Endothelial cell (in vitro differentiated cells): ENCODE measurements around the gene WFDC10A. TPM values are rescaled to one million over a fixed set of nuclear protein-coding genes. Genes with fewer than 3 reads are reported as not detected.
"Not testable (repeated sequence)": the region's sequence is repeated elsewhere in the genome, so short reads cannot be mapped to it uniquely, and the experiment has no call there.

Experiments used
- DNase-seq: peaks from one replicate; pipeline ENCODE4 v3.0.0; 2021; ENCODE audit warnings: low spot score
- H3K27ac Mint-ChIP-seq: one replicate; pipeline ENCODE4 v1.8.0; 2021; ENCODE audit warnings: mixed read lengths, inconsistent platforms; ENCODE audit not compliant: unreplicated experiment
- H3K27me3 Mint-ChIP-seq: one replicate; pipeline ENCODE4 v1.8.0; 2021; ENCODE audit warnings: mild to moderate bottlenecking, moderate library complexity, mixed read lengths, inconsistent platforms; ENCODE audit not compliant: unreplicated experiment
- H3K36me3 Mint-ChIP-seq: one replicate; pipeline ENCODE4 v1.8.0; 2021; ENCODE audit warnings: mild to moderate bottlenecking, low read depth, mixed read lengths, inconsistent platforms; ENCODE audit not compliant: unreplicated experiment
- H3K4me1 Mint-ChIP-seq: one replicate; pipeline ENCODE4 v1.8.0; 2021; ENCODE audit warnings: mild to moderate bottlenecking, mixed read lengths, inconsistent platforms; ENCODE audit not compliant: unreplicated experiment
- H3K4me3 Mint-ChIP-seq: one replicate; pipeline ENCODE4 v1.8.0; 2021; ENCODE audit warnings: mild to moderate bottlenecking, mixed read lengths, inconsistent platforms; ENCODE audit not compliant: unreplicated experiment
- H3K9me3 Mint-ChIP-seq: one replicate; pipeline ENCODE4 v1.8.0; 2021; ENCODE audit warnings: mixed read lengths, inconsistent platforms; ENCODE audit not compliant: unreplicated experiment
- CTCF ChIP-seq: fragments of 200-600 bp; sonication (generic); IDR thresholded peaks from one replicate; pipeline ENCODE4 v1.5.0; 2021; ENCODE audit warnings: antibody characterized with exemption; ENCODE audit not compliant: unreplicated experiment
- total RNA-seq: library from RNA; stranded (reverse); fragmentation: NEBNext Ultra II Directional; extraction: Animal tissue kit (Norgen Biotek cat#: 25700); gene quantifications from one replicate; pipeline ENCODE4 v1.2.1, GENCODE V29; 2021; ENCODE audit not compliant: unreplicated experiment

The WFDC10A gene
- total RNA-seq, 1 donor from 2014 or later: not detected

GRCh38 chr20:45630371-45630770, 832 bp downstream of the WFDC10A start:
- Mint-ChIP-seq H3K4me1 (no peaks in the 10 kb centered on the region), H3K9me3 (no peaks in the 10 kb centered on the region), H3K4me3 (no peak overlapping the region), H3K27ac (no peak overlapping the region), H3K36me3 (no peaks in the 10 kb centered on the region), H3K27me3 (no peaks in the 10 kb centered on the region)
- DNase-seq: no peak
- no peak for TF ChIP-seq CTCF

- H3K27me3 Mint-ChIP-seq: no peaks in the 10 kb centered on the region
- no peak within 1 kb of the TSS for H3K27ac Mint-ChIP-seq
- H3K9me3 Mint-ChIP-seq: no peaks in the 10 kb centered on the region
- H3K4me1 Mint-ChIP-seq: no peaks in the 10 kb centered on the region
- TF ChIP-seq CTCF: no peak
- H3K4me3 Mint-ChIP-seq: no peak within 1 kb of the TSS
- no peak for DNase-seq
- no peaks in the 10 kb centered on the region for H3K36me3 Mint-ChIP-seq
Observed at GRCh38 chr20:45631184-45631583, 1.6 kb downstream of the WFDC10A start, which contains the start of gene WFDC9. Gene WFDC9, minus strand, starts transcription at chr20:45631284. Its CDS starts 21,103 bp downstream, at chr20:45610181.

GRCh38 chr20:45636513-45636912, 7.0 kb downstream of the WFDC10A start:
- no peak overlapping the region for H3K27ac Mint-ChIP-seq
- DNase-seq: no peak
- H3K36me3 Mint-ChIP-seq: no peaks in the 10 kb centered on the region
- no peaks in the 10 kb centered on the region for H3K4me1 Mint-ChIP-seq
- no peaks in the 10 kb centered on the region for H3K9me3 Mint-ChIP-seq
- no peak overlapping the region for H3K4me3 Mint-ChIP-seq
- H3K27me3 Mint-ChIP-seq: no peaks in the 10 kb centered on the region
- TF ChIP-seq CTCF: no peak

GRCh38 chr20:45639687-45640086, 10.1 kb downstream of the WFDC10A start:
- no peaks in the 10 kb centered on the region for H3K27me3 Mint-ChIP-seq
- no peak overlapping the region for H3K4me3 Mint-ChIP-seq
- no peak overlapping the region for H3K27ac Mint-ChIP-seq
- no peaks in the 10 kb centered on the region for H3K4me1 Mint-ChIP-seq
- TF ChIP-seq CTCF: no peak
- H3K36me3 Mint-ChIP-seq: no peaks in the 10 kb centered on the region
- no peaks in the 10 kb centered on the region for H3K9me3 Mint-ChIP-seq
- DNase-seq: no peak

GRCh38 chr20:45641076-45641475, 11.5 kb downstream of the WFDC10A start:
- H3K4me1 Mint-ChIP-seq, DNase-seq, H3K27me3 Mint-ChIP-seq, H3K27ac Mint-ChIP-seq, H3K9me3 Mint-ChIP-seq, H3K36me3 Mint-ChIP-seq, H3K4me3 Mint-ChIP-seq: not testable (repeated sequence)

- H3K4me1 Mint-ChIP-seq, DNase-seq, H3K4me3 Mint-ChIP-seq, H3K9me3 Mint-ChIP-seq, H3K27me3 Mint-ChIP-seq, H3K27ac Mint-ChIP-seq, H3K36me3 Mint-ChIP-seq: not testable (repeated sequence)
Observed at GRCh38 chr20:45645869-45646268, 16.3 kb downstream of the WFDC10A start.
